Measurements from ENCODE around the gene FERD3L. TPM values are rescaled to one million over a fixed set of nuclear protein-coding genes. Genes with fewer than 3 reads are reported as not detected.

FERD3L gene
- polyA plus RNA-seq, 6 donors from 2014 or later = not detected

DNA sequence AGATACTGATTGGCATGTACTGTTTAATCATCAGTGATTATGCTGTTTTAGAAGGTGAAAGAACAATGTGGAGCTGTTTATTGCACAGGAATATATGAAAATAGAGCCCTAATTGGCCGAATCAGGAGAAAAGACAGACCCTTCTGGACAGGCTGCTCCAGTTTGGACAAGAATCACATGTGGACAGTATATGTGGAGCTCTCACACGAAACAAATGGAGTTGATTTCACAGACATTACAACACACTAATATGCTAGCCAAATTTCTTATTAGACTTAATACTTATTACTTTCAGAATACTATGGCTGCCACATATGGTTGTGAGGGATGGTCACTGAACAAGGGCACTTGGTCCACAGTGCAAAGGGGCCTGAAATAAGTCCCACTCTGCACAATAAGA is 43.3 kb downstream of the FERD3L start:
- Mint-ChIP-seq H3K4me1 (peaks cover 2 to 14% (median 13%) of the 10 kb centered on the region in 3 donors), H3K36me3 (no peaks in the 10 kb centered on the region), H3K27me3 (peaks cover 66 to 75% (median 68%) of the 10 kb centered on the region in 3 donors), H3K9me3 (peaks cover 0 to 21% (median 2%) of the 10 kb centered on the region in 7 donors), H3K4me3 (no peak overlapping the region), H3K27ac (no peak overlapping the region)
- DNase-seq = no peak
- no peak for ATAC-seq (ENCODE audit: low read depth in 2 of 2)

DNA sequence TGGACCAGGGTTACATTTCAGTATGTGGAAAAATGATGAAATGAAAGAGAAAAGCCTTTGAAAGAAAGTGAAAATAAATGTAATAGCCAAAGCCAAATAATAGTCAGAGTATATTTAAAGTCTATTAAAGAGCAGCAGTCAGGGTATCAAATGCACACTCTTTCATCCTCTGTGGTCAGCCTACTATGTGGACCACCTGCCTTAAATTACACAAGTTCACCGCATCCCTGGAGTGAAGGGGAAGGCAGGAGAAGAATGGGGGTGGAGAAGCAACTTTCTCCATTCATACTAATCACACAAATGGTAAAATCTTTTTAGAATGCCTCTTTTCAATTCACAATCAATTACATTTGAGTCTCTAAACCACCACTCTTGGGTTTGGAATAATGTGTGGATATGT is 43.7 kb downstream of the FERD3L start:
- DNase-seq = no peak
- no peak for ATAC-seq (ENCODE audit: low read depth in 2 of 2)
- H3K4me3 Mint-ChIP-seq = no peak overlapping the region
- H3K4me1 Mint-ChIP-seq = peaks cover 0 to 10% (median 8%) of the 10 kb centered on the region in 3 donors
- H3K27me3 Mint-ChIP-seq = peaks cover 62 to 71% (median 64%) of the 10 kb centered on the region in 3 donors
- no peak overlapping the region for H3K27ac Mint-ChIP-seq
- H3K9me3 Mint-ChIP-seq = peaks cover 0 to 21% (median 2%) of the 10 kb centered on the region in 7 donors
- H3K36me3 Mint-ChIP-seq = no peaks in the 10 kb centered on the region

DNA sequence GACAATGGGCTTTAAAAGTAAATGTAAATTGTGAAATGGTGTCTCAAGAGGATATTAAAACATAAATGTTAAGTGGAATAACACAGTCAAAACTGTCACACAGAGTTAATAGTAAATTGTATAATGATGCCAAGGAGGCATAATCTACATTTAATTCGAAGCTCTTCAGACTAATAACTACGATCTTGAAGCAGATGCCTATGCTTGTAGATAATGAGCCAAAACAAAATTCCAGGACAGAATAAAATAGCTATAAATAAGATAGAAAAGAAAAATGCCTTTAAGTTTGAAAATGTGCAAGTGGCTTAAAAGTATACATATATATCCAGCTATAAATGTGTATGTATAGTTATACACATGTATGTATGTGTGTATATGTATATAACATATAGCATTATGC is 45.3 kb downstream of the FERD3L start:
- Mint-ChIP-seq H3K4me1 (no peaks in the 10 kb centered on the region), H3K4me3 (no peak overlapping the region)

DNA sequence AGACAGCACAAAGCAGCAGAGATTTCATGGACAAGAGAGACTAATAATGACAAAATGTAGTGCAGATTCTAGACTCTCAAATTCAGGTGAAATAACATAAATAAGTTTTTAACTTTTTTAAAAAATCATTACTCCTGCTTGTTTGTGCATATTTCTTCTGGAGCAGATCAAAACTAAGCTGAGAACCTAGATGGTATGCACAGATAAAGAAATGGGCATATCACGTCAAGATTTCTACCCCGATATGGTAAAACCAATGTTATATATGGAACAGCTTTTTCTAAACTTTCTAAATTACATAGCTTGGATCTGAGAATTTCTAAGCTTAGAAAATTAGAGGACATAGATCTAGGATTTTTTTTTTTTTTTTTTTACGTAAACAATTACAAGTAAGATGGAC is 46.0 kb downstream of the FERD3L start:
- H3K27me3 Mint-ChIP-seq = peaks cover 42 to 55% (median 50%) of the 10 kb centered on the region in 3 donors
- H3K4me3 Mint-ChIP-seq = no peak overlapping the region
- DNase-seq (no peak), ATAC-seq (ENCODE audit: low read depth in 2 of 2) (no peak)
- peaks cover 0 to 11% (median 0%) of the 10 kb centered on the region in 7 donors for H3K9me3 Mint-ChIP-seq
- H3K36me3 Mint-ChIP-seq = no peaks in the 10 kb centered on the region
- H3K4me1 Mint-ChIP-seq = no peaks in the 10 kb centered on the region
- no peak overlapping the region for H3K27ac Mint-ChIP-seq

More for the DNA sequence above, 45.3 kb downstream of the FERD3L start:
- ATAC-seq (ENCODE audit: low read depth in 2 of 2) = no peak
- Mint-ChIP-seq H3K27me3 (peaks cover 50 to 55% (median 55%) of the 10 kb centered on the region in 3 donors), H3K27ac (no peak overlapping the region), H3K36me3 (no peaks in the 10 kb centered on the region), H3K9me3 (peaks cover 0 to 18% (median 2%) of the 10 kb centered on the region in 7 donors)
- no peak for DNase-seq

DNA sequence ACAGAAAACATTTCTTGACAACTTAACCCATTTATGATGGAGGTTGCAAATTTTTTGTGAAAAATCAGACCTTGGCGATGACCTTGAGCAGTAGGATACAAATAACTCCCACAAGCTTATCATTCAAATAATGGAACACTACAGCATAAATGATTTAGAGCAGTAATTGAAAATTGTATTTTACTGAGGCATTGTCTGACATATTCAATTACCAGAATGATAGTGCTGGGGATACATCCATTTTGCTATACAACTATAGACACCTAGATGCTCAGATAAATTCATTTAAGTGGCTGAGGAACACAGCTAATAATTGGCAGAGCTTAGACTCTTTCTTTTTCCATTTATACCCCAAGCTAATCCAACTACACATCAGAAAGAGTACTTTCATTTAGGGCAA is 46.7 kb downstream of the FERD3L start:
- ATAC-seq (ENCODE audit: low read depth in 2 of 2) (no peak), DNase-seq (no peak)
- Mint-ChIP-seq H3K4me3 (no peak overlapping the region), H3K27me3 (peaks cover 36 to 54% (median 50%) of the 10 kb centered on the region in 3 donors), H3K27ac (no peak overlapping the region), H3K9me3 (peaks cover 0 to 7% (median 0%) of the 10 kb centered on the region in 7 donors), H3K4me1 (no peaks in the 10 kb centered on the region), H3K36me3 (no peaks in the 10 kb centered on the region)

DNA sequence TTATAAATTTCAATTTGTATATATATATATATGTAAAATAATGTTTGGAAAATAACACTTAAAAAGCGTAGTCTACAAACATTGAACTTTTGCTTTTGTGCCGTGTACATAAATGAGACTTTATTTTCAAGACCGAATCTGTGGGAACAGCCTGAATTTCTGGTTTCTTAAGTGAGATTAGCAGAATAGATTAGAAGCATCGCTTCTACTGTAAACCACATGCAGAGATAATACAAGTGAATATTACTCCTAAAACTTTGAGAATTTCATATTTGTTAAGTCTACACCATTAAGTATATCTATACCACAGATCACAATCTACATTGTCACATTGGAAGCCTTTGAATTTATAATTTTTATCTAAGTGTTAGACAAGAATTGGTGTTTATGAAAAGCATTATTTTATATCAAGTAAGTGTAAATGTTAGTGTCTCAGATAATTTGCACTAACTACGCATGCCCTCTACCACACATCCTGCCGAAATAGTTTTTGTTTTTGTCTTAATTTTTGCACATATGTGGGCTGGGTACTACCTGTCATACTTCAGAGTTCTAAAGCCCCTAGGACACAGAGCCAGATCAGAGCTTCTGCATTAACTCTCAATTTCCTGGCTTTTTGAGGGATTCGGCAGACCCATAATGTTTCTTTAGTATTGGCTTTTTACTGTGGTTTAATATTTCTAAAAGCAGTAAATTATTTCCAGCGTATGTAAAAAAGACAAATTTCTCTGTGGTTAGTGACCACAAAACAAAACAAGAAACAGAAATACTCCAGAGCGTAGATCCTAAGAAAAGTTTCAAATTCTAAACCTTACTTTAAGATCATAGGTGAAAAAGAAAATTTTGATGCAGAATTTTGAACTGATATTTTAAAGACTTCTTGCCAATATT is 47.8 kb downstream of the FERD3L start:
- Mint-ChIP-seq H3K9me3 (no peaks in the 10 kb centered on the region), H3K36me3 (no peaks in the 10 kb centered on the region), H3K27me3 (peaks cover 33 to 49% (median 40%) of the 10 kb centered on the region in 3 donors), H3K4me3 (no peak overlapping the region), H3K4me1 (no peaks in the 10 kb centered on the region), H3K27ac (no peak overlapping the region)
- ATAC-seq (ENCODE audit: low read depth in 2 of 2) = no peak
- no peak for DNase-seq

DNA sequence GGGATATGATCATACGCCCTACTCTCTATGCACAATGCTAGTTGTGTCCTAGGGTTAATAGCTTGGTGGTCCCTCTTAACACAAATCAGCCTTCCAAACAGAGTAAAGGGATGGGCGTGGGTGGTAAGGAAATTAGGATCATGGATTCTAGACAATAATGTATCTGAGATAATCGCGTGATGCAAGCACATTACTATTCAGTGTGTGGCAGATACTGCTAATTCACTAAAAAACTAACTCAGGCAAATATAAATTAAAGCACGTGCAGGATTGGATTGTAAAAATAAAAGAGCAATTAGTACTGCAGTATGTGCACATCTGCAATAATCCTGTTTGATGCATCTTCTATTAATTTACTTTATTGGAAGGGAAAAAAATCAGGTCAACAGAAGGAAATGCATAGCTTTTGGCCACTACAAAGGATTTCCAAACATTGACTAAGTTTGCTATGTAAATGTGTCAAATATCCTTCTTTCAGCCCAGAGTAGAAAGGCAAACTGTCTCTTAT is 49.8 kb downstream of the FERD3L start:
- Mint-ChIP-seq H3K36me3 (no peaks in the 10 kb centered on the region), H3K4me1 (no peaks in the 10 kb centered on the region), H3K9me3 (no peaks in the 10 kb centered on the region), H3K4me3 (no peak overlapping the region), H3K27me3 (peaks cover 18 to 45% (median 35%) of the 10 kb centered on the region in 3 donors), H3K27ac (no peak overlapping the region)
- DNase-seq (no peak), ATAC-seq (ENCODE audit: low read depth in 2 of 2) (no peak)

Other genes starting within 250 kb of the FERD3L start
- not detected for gene TWIST1, start 27.8 kb downstream of the FERD3L start, polyA plus RNA-seq (ENCODE audit: low read depth in 6 of 6)